Measurements from ENCODE around the gene RAPGEF6.

The RAPGEF6 gene

DNA sequence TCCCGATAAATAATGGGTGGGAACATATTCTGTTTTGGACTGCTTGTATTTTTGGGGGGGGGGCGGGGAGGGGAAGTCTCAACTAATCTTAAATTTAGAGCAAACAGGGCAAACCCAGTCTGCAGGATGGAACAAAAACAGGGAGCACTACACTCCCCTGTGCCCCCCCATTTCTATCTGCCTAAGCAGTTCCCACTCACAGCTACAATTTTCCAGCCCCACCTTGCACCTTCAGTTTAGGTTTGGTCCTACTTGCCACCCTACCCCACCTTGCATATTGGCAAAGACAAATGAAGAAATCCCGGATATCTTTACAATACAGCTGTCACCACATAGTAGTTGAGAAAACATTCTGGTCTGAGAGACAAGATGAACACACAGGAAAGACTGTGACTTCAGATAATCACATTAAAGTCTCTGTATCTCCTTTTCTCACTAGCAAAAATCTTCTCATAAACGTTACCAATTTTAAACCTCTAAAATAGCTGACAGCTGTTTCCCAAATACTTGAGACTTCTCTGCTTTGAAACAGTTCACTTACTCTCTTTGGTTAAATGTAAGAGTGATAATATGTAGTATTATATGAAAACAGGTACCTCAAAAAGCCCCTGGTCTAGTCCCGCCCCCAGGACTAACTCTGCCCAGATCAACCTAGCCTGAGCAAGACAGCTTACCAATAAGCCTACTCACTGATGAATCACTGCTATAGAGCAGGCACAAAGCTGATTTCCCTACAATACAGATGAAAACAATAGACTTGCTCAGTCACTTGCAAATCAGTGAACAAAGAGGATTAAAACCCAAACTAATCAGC, 5.2 kb upstream of the RAPGEF6 start:
- H3K27me3 ChIP-seq (replicated peaks; ENCODE audit: control insufficient read depth, insufficient read depth, low read length): no peaks in the 10 kb centered on the region
- peak; percentile 9 for DNase-seq (ENCODE audit: low read depth)

GRCh38 chr5:131639148-131639547, 4.1 kb upstream of the RAPGEF6 start:
- Histone ChIP-seq H3K27me3 (replicated peaks; ENCODE audit: control insufficient read depth, insufficient read depth, low read length) (no peaks in the 10 kb centered on the region), H3K9ac (ENCODE audit: low read length) (no peak overlapping the region), H3K4me3 (ENCODE audit: low read length) (no peak overlapping the region), H3K36me3 (ENCODE audit: control insufficient read depth, insufficient read depth, low read length, severe bottlenecking) (peaks cover 26% of the 10 kb centered on the region), H3K4me1 (ENCODE audit: control insufficient read depth, insufficient read depth, low read length) (peaks cover 15% of the 10 kb centered on the region), H3K9me3 (ENCODE audit: control insufficient read depth, low read length) (no peaks in the 10 kb centered on the region)
- DNase-seq (ENCODE audit: low read depth): no peak

More for the DNA sequence above, 5.2 kb upstream of the RAPGEF6 start:
- H3K9ac ChIP-seq (ENCODE audit: low read length): no peak overlapping the region
- peaks cover 15% of the 10 kb centered on the region for H3K4me1 ChIP-seq (ENCODE audit: control insufficient read depth, insufficient read depth, low read length)
- no peak overlapping the region for H3K4me3 ChIP-seq (ENCODE audit: low read length)
- H3K9me3 ChIP-seq (ENCODE audit: control insufficient read depth, low read length): no peaks in the 10 kb centered on the region
- H3K36me3 ChIP-seq (ENCODE audit: control insufficient read depth, insufficient read depth, low read length, severe bottlenecking): peaks cover 37% of the 10 kb centered on the region

DNA sequence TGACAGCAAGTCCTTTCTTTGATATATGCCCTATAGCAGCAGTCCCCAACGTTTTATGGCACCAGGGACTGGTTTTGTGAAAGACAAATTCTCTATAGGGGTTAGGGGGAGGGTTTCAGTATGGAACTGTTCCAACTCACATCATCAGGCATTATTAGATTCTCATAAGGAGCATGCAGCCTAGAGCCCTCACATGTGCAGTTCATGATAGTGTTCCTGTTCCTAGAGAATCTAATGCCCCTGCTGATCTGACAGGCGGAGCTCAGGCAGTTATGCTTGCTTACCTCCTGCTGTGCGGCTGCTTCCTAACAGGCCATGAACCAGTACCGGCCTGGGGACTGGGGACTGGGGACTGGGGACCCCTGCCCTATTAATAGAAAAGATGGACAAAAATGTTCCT, 2.7 kb upstream of the RAPGEF6 start:
- no peaks in the 10 kb centered on the region for H3K9me3 ChIP-seq (ENCODE audit: control insufficient read depth, low read length)
- no peak for DNase-seq (ENCODE audit: low read depth)
- H3K27me3 ChIP-seq (replicated peaks; ENCODE audit: control insufficient read depth, insufficient read depth, low read length): no peaks in the 10 kb centered on the region
- no peak overlapping the region for H3K4me3 ChIP-seq (ENCODE audit: low read length)
- H3K36me3 ChIP-seq (ENCODE audit: control insufficient read depth, insufficient read depth, low read length, severe bottlenecking): peaks cover 12% of the 10 kb centered on the region
- H3K9ac ChIP-seq (ENCODE audit: low read length): no peak overlapping the region
- H3K4me1 ChIP-seq (ENCODE audit: control insufficient read depth, insufficient read depth, low read length): peaks cover 26% of the 10 kb centered on the region

- no peaks in the 10 kb centered on the region for H3K27me3 ChIP-seq (replicated peaks; ENCODE audit: control insufficient read depth, insufficient read depth, low read length)
- peak overlapping the region; percentile 97 for H3K4me3 ChIP-seq (ENCODE audit: low read length)
- DNase-seq (ENCODE audit: low read depth): peak; percentile 81
- H3K36me3 ChIP-seq (ENCODE audit: control insufficient read depth, insufficient read depth, low read length, severe bottlenecking): no peaks in the 10 kb centered on the region
- peak overlapping the region; percentile 96 for H3K9ac ChIP-seq (ENCODE audit: low read length)
- H3K4me1 ChIP-seq (ENCODE audit: control insufficient read depth, insufficient read depth, low read length): peaks cover 30% of the 10 kb centered on the region
- H3K9me3 ChIP-seq (ENCODE audit: control insufficient read depth, low read length): no peaks in the 10 kb centered on the region
Observed at GRCh38 chr5:131635684-131636572, 899 bp upstream of the RAPGEF6 start.

DNA sequence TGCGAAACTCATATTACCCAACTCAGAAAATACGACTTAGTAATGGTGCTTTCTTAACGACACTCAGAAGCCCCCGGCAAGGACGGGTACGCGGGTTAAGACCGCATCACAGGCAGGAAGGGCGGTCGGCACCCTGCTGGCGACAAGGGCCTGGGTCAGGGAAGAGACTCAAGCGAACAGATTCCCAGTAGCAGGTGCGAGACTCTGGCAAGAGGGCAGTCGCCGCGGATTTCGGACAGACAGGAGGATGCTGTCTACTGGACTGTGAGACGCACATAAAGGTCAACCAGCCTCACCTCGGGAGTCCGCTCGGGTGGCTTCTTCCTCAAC, 398 bp downstream of the RAPGEF6 start:
- peak overlapping the region; percentile 97 for H3K4me3 ChIP-seq (ENCODE audit: low read length)
- no peaks in the 10 kb centered on the region for H3K36me3 ChIP-seq (ENCODE audit: control insufficient read depth, insufficient read depth, low read length, severe bottlenecking)
- DNase-seq (ENCODE audit: low read depth): peak; percentile 77
- H3K9me3 ChIP-seq (ENCODE audit: control insufficient read depth, low read length): no peaks in the 10 kb centered on the region
- peaks cover 35% of the 10 kb centered on the region for H3K4me1 ChIP-seq (ENCODE audit: control insufficient read depth, insufficient read depth, low read length)
- H3K27me3 ChIP-seq (replicated peaks; ENCODE audit: control insufficient read depth, insufficient read depth, low read length): no peaks in the 10 kb centered on the region
- peak overlapping the region; percentile 96 for H3K9ac ChIP-seq (ENCODE audit: low read length)

- Histone ChIP-seq H3K4me1 (ENCODE audit: control insufficient read depth, insufficient read depth, low read length) (peaks cover 34% of the 10 kb centered on the region), H3K9ac (ENCODE audit: low read length) (peak overlapping the region; percentile 96), H3K27me3 (replicated peaks; ENCODE audit: control insufficient read depth, insufficient read depth, low read length) (no peaks in the 10 kb centered on the region), H3K4me3 (ENCODE audit: low read length) (peak overlapping the region; percentile 97), H3K9me3 (ENCODE audit: control insufficient read depth, low read length) (no peaks in the 10 kb centered on the region), H3K36me3 (ENCODE audit: control insufficient read depth, insufficient read depth, low read length, severe bottlenecking) (no peaks in the 10 kb centered on the region)
- DNase-seq (ENCODE audit: low read depth): peak; percentile 46
Observed at GRCh38 chr5:131634238-131634637, 791 bp downstream of the RAPGEF6 start.

- no peak for DNase-seq (ENCODE audit: low read depth)
- Histone ChIP-seq H3K27me3 (replicated peaks; ENCODE audit: control insufficient read depth, insufficient read depth, low read length) (no peaks in the 10 kb centered on the region), H3K9me3 (ENCODE audit: control insufficient read depth, low read length) (no peaks in the 10 kb centered on the region), H3K4me1 (ENCODE audit: control insufficient read depth, insufficient read depth, low read length) (peaks cover 30% of the 10 kb centered on the region), H3K9ac (ENCODE audit: low read length) (peak overlapping the region; percentile 96), H3K4me3 (ENCODE audit: low read length) (peak overlapping the region; percentile 97), H3K36me3 (ENCODE audit: control insufficient read depth, insufficient read depth, low read length, severe bottlenecking) (no peaks in the 10 kb centered on the region)
Observed at GRCh38 chr5:131633830-131634229, 1.2 kb downstream of the RAPGEF6 start.

GRCh38 chr5:131630963-131631350, 4.1 kb downstream of the RAPGEF6 start:
- H3K9me3 ChIP-seq (ENCODE audit: control insufficient read depth, low read length): no peaks in the 10 kb centered on the region
- DNase-seq (ENCODE audit: low read depth): no peak
- H3K27me3 ChIP-seq (replicated peaks; ENCODE audit: control insufficient read depth, insufficient read depth, low read length): no peaks in the 10 kb centered on the region

GRCh38 chr5:131630208-131630962, 4.6 kb downstream of the RAPGEF6 start:
- no peak for DNase-seq (ENCODE audit: low read depth)
- no peaks in the 10 kb centered on the region for H3K36me3 ChIP-seq (ENCODE audit: control insufficient read depth, insufficient read depth, low read length, severe bottlenecking)

More at GRCh38 chr5:131630963-131631350, 4.1 kb downstream of the RAPGEF6 start:
- peaks cover 23% of the 10 kb centered on the region for H3K4me1 ChIP-seq (ENCODE audit: control insufficient read depth, insufficient read depth, low read length)
- H3K9ac ChIP-seq (ENCODE audit: low read length): no peak overlapping the region
- H3K4me3 ChIP-seq (ENCODE audit: low read length): no peak overlapping the region
- H3K36me3 ChIP-seq (ENCODE audit: control insufficient read depth, insufficient read depth, low read length, severe bottlenecking): no peaks in the 10 kb centered on the region

DNA sequence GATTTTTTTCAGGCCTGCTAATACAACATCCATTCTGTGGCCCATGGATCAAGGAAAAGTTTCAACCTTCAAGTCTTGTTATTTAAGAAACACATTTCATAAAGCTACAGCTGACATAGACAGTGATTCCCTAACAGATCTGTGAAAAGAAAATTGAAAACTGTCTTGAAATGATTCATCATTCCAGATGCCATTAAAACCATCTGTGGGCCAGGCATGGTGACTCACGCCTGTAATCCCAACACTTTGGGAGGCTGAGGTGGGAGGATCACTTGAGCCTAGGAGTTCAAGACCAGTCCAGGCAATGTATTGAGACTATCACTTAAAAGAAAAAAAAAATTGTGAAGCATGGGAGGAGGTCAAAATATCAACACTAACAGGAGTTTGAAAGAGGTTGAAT, 6.0 kb downstream of the RAPGEF6 start:
- H3K4me3 ChIP-seq (ENCODE audit: low read length): no peak overlapping the region
- H3K27me3 ChIP-seq (replicated peaks; ENCODE audit: control insufficient read depth, insufficient read depth, low read length): no peaks in the 10 kb centered on the region
- H3K36me3 ChIP-seq (ENCODE audit: control insufficient read depth, insufficient read depth, low read length, severe bottlenecking): no peaks in the 10 kb centered on the region
- peak; percentile 39 for DNase-seq (ENCODE audit: low read depth)
- no peaks in the 10 kb centered on the region for H3K9me3 ChIP-seq (ENCODE audit: control insufficient read depth, low read length)
- peaks cover 21% of the 10 kb centered on the region for H3K4me1 ChIP-seq (ENCODE audit: control insufficient read depth, insufficient read depth, low read length)
- no peak overlapping the region for H3K9ac ChIP-seq (ENCODE audit: low read length)

More at GRCh38 chr5:131630208-131630962, 4.6 kb downstream of the RAPGEF6 start:
- Histone ChIP-seq H3K4me3 (ENCODE audit: low read length) (no peak overlapping the region), H3K27me3 (replicated peaks; ENCODE audit: control insufficient read depth, insufficient read depth, low read length) (no peaks in the 10 kb centered on the region), H3K9me3 (ENCODE audit: control insufficient read depth, low read length) (no peaks in the 10 kb centered on the region), H3K4me1 (ENCODE audit: control insufficient read depth, insufficient read depth, low read length) (peaks cover 22% of the 10 kb centered on the region), H3K9ac (ENCODE audit: low read length) (no peak overlapping the region)

Measured in adipocyte (in vitro differentiated cells).